Esophagus squamous epithelium (tissue), 4 donors: ENCODE measurements around the gene STAT6.
A peak's percentile ranks its signal among the peaks of the same experiment; 100 is the strongest.

Experiments
- CTCF ChIP-seq, 6 experiments: fragments of 450-650 bp in 4 of 6; fragments of 200-600 bp in 2 of 6; sonication (generic) in 2 of 6; IDR thresholded peaks; one replicate each; pipeline ENCODE4 v1.5.1; 2016 to 2019; ENCODE audit warnings: antibody characterized with exemption in 6 of 6, mild to moderate bottlenecking in 4 of 6, moderate library complexity in 4 of 6
- POLR2A ChIP-seq, 4 donors: fragments of 450-650 bp; IDR thresholded peaks; one replicate each; pipeline ENCODE4 v1.6.1; 2017; ENCODE audit warnings: antibody characterized with exemption in 4 of 4, mild to moderate bottlenecking in 4 of 4, moderate library complexity in 3 of 4

GRCh38 chr12:57088354-57089270 is 22.6 kb downstream of the STAT6 start, which contains the start of gene NAB2:
- peak in 1 of 6 experiments; percentile 8 for TF ChIP-seq CTCF (IDR thresholded peaks at IDR 0.05)
- peak in 2 of 4 donors; percentile 74 to 87 for TF ChIP-seq POLR2A (IDR thresholded peaks at IDR 0.05)
